Measurements from ENCODE around the gene CLIC4. TPM values are rescaled to one million over a fixed set of nuclear protein-coding genes. Genes with fewer than 3 reads are reported as not detected.

CLIC4 gene
- total RNA-seq, 6 donors from 2014 or later, result 44.0 to 234 (median 147) TPM

- no peak for DNase-seq
- H3K27me3 ChIP-seq, result no peaks in the 10 kb centered on the region
- H3K4me1 ChIP-seq, result peaks cover 34 to 68% (median 50%) of the 10 kb centered on the region in 4 donors
- no peak overlapping the region for H3K4me3 ChIP-seq
- peaks cover 0 to 16% (median 0%) of the 10 kb centered on the region in 4 donors for H3K36me3 ChIP-seq
- 83 to 86% methylated on average over 4 of the region's 4 CpGs for WGBS, 2 donors
- H3K9me3 ChIP-seq, result no peaks in the 10 kb centered on the region
- no peak for ATAC-seq (ENCODE audit: low FRiP score in 2 of 2)
- TF ChIP-seq CTCF (IDR thresholded peaks at IDR 0.05) (no peak), EP300 (IDR thresholded peaks at IDR 0.05) (no peak), POLR2A (IDR thresholded peaks at IDR 0.05) (no peak), POLR2AphosphoS5 (IDR thresholded peaks at IDR 0.05) (no peak)
- H3K27ac ChIP-seq, result peak overlapping the region in 2 of 4 donors; percentile 18 to 53
Measured at GRCh38 chr1:24828183-24828886, 83.1 kb downstream of the CLIC4 start.

GRCh38 chr1:24828887-24829192 lies 83.6 kb downstream of the CLIC4 start:
- ATAC-seq (ENCODE audit: low FRiP score in 2 of 2) (no peak), DNase-seq (no peak)
- Histone ChIP-seq H3K4me1 (peaks cover 33 to 63% (median 47%) of the 10 kb centered on the region in 4 donors), H3K36me3 (peaks cover 0 to 16% (median 0%) of the 10 kb centered on the region in 4 donors), H3K4me3 (no peak overlapping the region), H3K9me3 (no peaks in the 10 kb centered on the region), H3K27me3 (no peaks in the 10 kb centered on the region), H3K27ac (peak overlapping the region in 2 of 4 donors; percentile 18 to 53)
- WGBS, 2 donors, result 61 to 72% methylated on average over 2 of the region's 2 CpGs
- TF ChIP-seq EP300 (IDR thresholded peaks at IDR 0.05) (no peak), POLR2AphosphoS5 (IDR thresholded peaks at IDR 0.05) (no peak), POLR2A (IDR thresholded peaks at IDR 0.05) (no peak), CTCF (IDR thresholded peaks at IDR 0.05) (no peak)

DNA sequence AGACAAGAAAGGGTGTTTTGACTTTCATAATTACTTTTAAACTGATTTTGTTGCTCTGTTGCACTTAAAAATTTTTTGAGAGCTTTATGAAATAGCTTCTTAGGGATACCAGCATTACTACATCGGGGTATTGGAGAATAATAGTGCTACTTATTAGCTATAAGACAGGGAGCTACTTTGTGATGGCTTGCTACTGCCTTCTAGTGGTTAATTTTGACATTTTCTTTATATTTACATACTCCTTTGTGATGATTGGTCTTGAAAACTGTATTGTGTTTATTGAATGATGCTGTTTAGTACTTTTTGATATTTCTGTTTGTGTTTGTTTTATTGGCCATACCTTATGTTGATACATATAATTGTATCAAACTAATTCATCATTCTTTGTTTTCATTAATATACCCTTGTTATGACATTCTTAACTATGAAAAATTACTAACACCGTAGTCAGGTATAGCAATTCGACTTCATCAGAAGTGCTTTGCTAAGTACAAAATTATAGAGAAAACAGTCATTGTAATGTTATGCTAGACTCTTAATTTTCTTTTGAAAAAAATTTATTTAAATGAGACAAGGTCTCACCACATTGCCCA lies 85.5 kb downstream of the CLIC4 start:
- no peak overlapping the region for H3K27ac ChIP-seq
- peak in 1 of 2 donors; percentile 80 for ATAC-seq (ENCODE audit: low FRiP score in 2 of 2)
- DNase-seq, result no peak

GRCh38 chr1:24841593-24841992 lies 96.3 kb downstream of the CLIC4 start:
- Histone ChIP-seq H3K27me3 (no peaks in the 10 kb centered on the region), H3K4me3 (no peak overlapping the region), H3K9me3 (no peaks in the 10 kb centered on the region), H3K36me3 (peaks cover 0 to 42% (median 12%) of the 10 kb centered on the region in 4 donors), H3K4me1 (no peaks in the 10 kb centered on the region), H3K27ac (no peak overlapping the region)
- ATAC-seq (ENCODE audit: low FRiP score in 2 of 2) (no peak), DNase-seq (no peak)
- no peak for TF ChIP-seq POLR2AphosphoS5 (IDR thresholded peaks at IDR 0.05)
- TF ChIP-seq CTCF (IDR thresholded peaks at IDR 0.05), result no peak
- no peak for TF ChIP-seq POLR2A (IDR thresholded peaks at IDR 0.05)
- TF ChIP-seq EP300 (IDR thresholded peaks at IDR 0.05), result no peak
- WGBS, 2 donors, result 80 to 85% methylated on average over 3 of the region's 3 CpGs

More for the DNA sequence above, 85.5 kb downstream of the CLIC4 start:
- H3K4me3 ChIP-seq, result no peak overlapping the region
- 52 to 53% methylated on average over 3 of the region's 3 CpGs for WGBS, 2 donors
- H3K4me1 ChIP-seq, result peaks cover 29 to 54% (median 45%) of the 10 kb centered on the region in 4 donors
- H3K36me3 ChIP-seq, result peaks cover 0 to 16% (median 0%) of the 10 kb centered on the region in 4 donors
- TF ChIP-seq CTCF (IDR thresholded peaks at IDR 0.05), result peak; percentile 33 to 81 (median 64)
- no peak for TF ChIP-seq POLR2AphosphoS5 (IDR thresholded peaks at IDR 0.05)
- no peaks in the 10 kb centered on the region for H3K9me3 ChIP-seq
- H3K27me3 ChIP-seq, result no peaks in the 10 kb centered on the region

Measured in upper lobe of left lung (tissue), 6 donors.